ENCODE measurements around the gene VRK1.
"Not testable (repeated sequence)": the region's sequence is repeated elsewhere in the genome, so short reads cannot be mapped to it uniquely, and the experiment has no call there.

Gene VRK1

GRCh38 chr14:96874127-96874526 lies 76.9 kb downstream of the VRK1 start:
- DNase-seq (ENCODE audit: extremely low read depth, low read depth): no peak
- no peak for TF ChIP-seq CTCF (IDR thresholded peaks at IDR 0.05; ENCODE audit: low read depth, low read length)

- no peak for TF ChIP-seq CTCF (IDR thresholded peaks at IDR 0.05; ENCODE audit: low read depth, low read length)
- no peak for DNase-seq (ENCODE audit: extremely low read depth, low read depth)
Measured at GRCh38 chr14:96876747-96877146, 79.6 kb downstream of the VRK1 start.

- DNase-seq (ENCODE audit: extremely low read depth, low read depth): no peak
- no peak for TF ChIP-seq CTCF (IDR thresholded peaks at IDR 0.05; ENCODE audit: low read depth, low read length)
Measured at GRCh38 chr14:96881713-96882112, 84.5 kb downstream of the VRK1 start.

- DNase-seq (ENCODE audit: extremely low read depth, low read depth): not testable (repeated sequence)
Measured at GRCh38 chr14:96883974-96884373, 86.8 kb downstream of the VRK1 start.

- no peak for TF ChIP-seq CTCF (IDR thresholded peaks at IDR 0.05; ENCODE audit: low read depth, low read length)
- no peak for DNase-seq (ENCODE audit: extremely low read depth, low read depth)
Measured at GRCh38 chr14:96888158-96888557, 91.0 kb downstream of the VRK1 start.

GRCh38 chr14:96888593-96888992 lies 91.4 kb downstream of the VRK1 start:
- no peak for TF ChIP-seq CTCF (IDR thresholded peaks at IDR 0.05; ENCODE audit: low read depth, low read length)
- no peak for DNase-seq (ENCODE audit: extremely low read depth, low read depth)

- no peak for TF ChIP-seq CTCF (IDR thresholded peaks at IDR 0.05; ENCODE audit: low read depth, low read length)
- no peak for DNase-seq (ENCODE audit: extremely low read depth, low read depth)
Measured at GRCh38 chr14:96889091-96889490, 91.9 kb downstream of the VRK1 start.

- no peak for DNase-seq (ENCODE audit: extremely low read depth, low read depth)
- no peak for TF ChIP-seq CTCF (IDR thresholded peaks at IDR 0.05; ENCODE audit: low read depth, low read length)
Measured at GRCh38 chr14:96893966-96894622, 96.9 kb downstream of the VRK1 start.

Data from AG09319 (cell line).